ENCODE results near the gene IDE. TPM values are rescaled to one million over a fixed set of nuclear protein-coding genes. Genes with fewer than 3 reads are reported as not detected.

The IDE gene
- total and polyA plus RNA-seq, 12 donors, result 8.6 to 62.0 (median 37.3) TPM

DNA sequence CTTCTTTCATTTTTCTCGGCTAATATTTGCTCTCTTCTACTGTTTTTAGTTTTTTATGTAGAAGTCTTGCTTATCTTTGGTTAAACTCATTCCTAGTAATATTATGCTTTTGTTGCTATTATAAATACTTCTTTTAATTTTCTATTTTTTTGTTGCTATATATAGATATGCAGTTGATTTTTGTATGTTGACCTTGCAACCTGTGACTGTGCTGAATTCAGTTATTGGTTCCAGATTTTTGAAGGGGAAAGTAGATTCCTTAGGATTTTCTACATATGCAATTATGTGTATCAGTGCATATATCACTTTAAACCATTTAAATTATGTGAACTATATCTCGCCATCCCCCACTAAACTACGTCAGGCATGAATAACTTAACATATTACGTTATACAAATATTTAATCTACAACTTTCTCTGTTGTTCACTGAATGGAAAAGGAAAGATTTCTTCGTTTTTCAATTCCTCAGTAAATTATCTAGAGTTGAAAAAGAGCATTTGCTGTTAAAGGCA lies 71.5 kb downstream of the IDE start:
- DNase-seq, result no peak
- Histone ChIP-seq H3K27ac (no peak overlapping the region), H3K9me3 (replicated peaks in 1 of 3) (no peaks in the 10 kb centered on the region), H3K27me3 (no peaks in the 10 kb centered on the region), H3K4me1 (replicated peaks in 1 of 2) (no peaks in the 10 kb centered on the region), H3K4me3 (no peak overlapping the region), H3K36me3 (replicated peaks in 1 of 2) (peaks cover 0 to 29% of the 10 kb centered on the region in 2 donors)
- intact Hi-C loops (cut with DNase I), result no loop called here
- TF ChIP-seq POLR2A (IDR thresholded peaks at IDR 0.05), result no peak
- no peak for TF ChIP-seq CTCF (IDR thresholded peaks at IDR 0.05)
- WGBS, 4 donors, result 83 to 91% (median 88%) methylated on average over 5 of the region's 5 CpGs

GRCh38 chr10:92493362-92493761 lies 80.5 kb downstream of the IDE start:
- H3K4me1 ChIP-seq (replicated peaks in 1 of 2), result no peaks in the 10 kb centered on the region
- intact Hi-C loops (cut with DNase I), result no loop called here
- peaks cover 0 to 26% of the 10 kb centered on the region in 2 donors for H3K36me3 ChIP-seq (replicated peaks in 1 of 2)
- DNase-seq, result no peak
- H3K9me3 ChIP-seq (replicated peaks in 1 of 3), result no peaks in the 10 kb centered on the region
- H3K27ac ChIP-seq, result no peak overlapping the region
- TF ChIP-seq POLR2A (IDR thresholded peaks at IDR 0.05) (no peak), CTCF (IDR thresholded peaks at IDR 0.05) (no peak)
- no peak overlapping the region for H3K4me3 ChIP-seq
- H3K27me3 ChIP-seq, result no peaks in the 10 kb centered on the region
- 77 to 92% (median 91%) methylated on average over 1 of the region's 1 CpG for WGBS, 4 donors

GRCh38 chr10:92492748-92493240 lies 81.1 kb downstream of the IDE start:
- Histone ChIP-seq H3K36me3 (replicated peaks in 1 of 2) (peaks cover 0 to 32% of the 10 kb centered on the region in 2 donors), H3K4me3 (no peak overlapping the region), H3K4me1 (replicated peaks in 1 of 2) (no peaks in the 10 kb centered on the region), H3K27me3 (no peaks in the 10 kb centered on the region), H3K9me3 (replicated peaks in 1 of 3) (no peaks in the 10 kb centered on the region), H3K27ac (no peak overlapping the region)
- TF ChIP-seq POLR2A (IDR thresholded peaks at IDR 0.05), result no peak
- no peak for TF ChIP-seq CTCF (IDR thresholded peaks at IDR 0.05)
- WGBS, 4 donors, result 87 to 93% (median 92%) methylated on average over 6 of the region's 6 CpGs
- no peak for DNase-seq
- intact Hi-C loops (cut with DNase I), result no loop called here

GRCh38 chr10:92490387-92490786 lies 83.5 kb downstream of the IDE start:
- no peaks in the 10 kb centered on the region for H3K9me3 ChIP-seq (replicated peaks in 1 of 3)
- no peaks in the 10 kb centered on the region for H3K4me1 ChIP-seq (replicated peaks in 1 of 2)
- H3K27ac ChIP-seq, result no peak overlapping the region
- no peaks in the 10 kb centered on the region for H3K27me3 ChIP-seq
- DNase-seq, result no peak
- intact Hi-C loops (cut with DNase I), result no loop called here
- H3K4me3 ChIP-seq, result no peak overlapping the region
- H3K36me3 ChIP-seq (replicated peaks in 1 of 2), result peaks cover 0 to 45% of the 10 kb centered on the region in 2 donors
- WGBS, 4 donors, result 96 to 100% (median 97%) methylated on average over 2 of the region's 2 CpGs
- TF ChIP-seq POLR2A (IDR thresholded peaks at IDR 0.05), result no peak

DNA sequence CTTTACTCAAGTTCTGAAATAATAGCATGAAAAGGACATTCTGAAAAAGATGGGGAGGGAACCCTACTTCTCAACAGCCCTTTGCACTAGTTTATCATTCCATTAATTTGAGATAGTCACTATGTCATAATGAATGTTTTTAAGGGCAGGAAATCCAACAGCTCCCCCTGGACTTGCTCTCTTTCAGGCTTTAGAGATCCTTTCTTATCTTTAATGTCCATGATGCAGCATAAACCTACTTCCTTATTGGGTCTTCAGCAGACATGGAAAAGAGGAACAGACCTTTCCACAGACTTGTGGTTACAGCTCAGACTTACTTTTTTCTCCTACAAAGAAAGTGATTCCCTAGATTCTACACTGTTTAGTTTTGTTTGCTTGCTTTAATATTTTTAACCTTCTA lies 87.3 kb downstream of the IDE start:
- TF ChIP-seq CTCF (IDR thresholded peaks at IDR 0.05), result no peak
- no peak for TF ChIP-seq POLR2A (IDR thresholded peaks at IDR 0.05)
- H3K9me3 ChIP-seq (replicated peaks in 1 of 3), result no peaks in the 10 kb centered on the region
- intact Hi-C loops (cut with DNase I), result no loop called here
- no peak overlapping the region for H3K4me3 ChIP-seq
- H3K4me1 ChIP-seq (replicated peaks in 1 of 2), result no peaks in the 10 kb centered on the region
- no peak overlapping the region for H3K27ac ChIP-seq
- H3K27me3 ChIP-seq, result no peaks in the 10 kb centered on the region
- peaks cover 0 to 68% of the 10 kb centered on the region in 2 donors for H3K36me3 ChIP-seq (replicated peaks in 1 of 2)
- DNase-seq, result no peak
